ENCODE data around the gene TBRG4. TPM values are rescaled to one million over a fixed set of nuclear protein-coding genes. Genes with fewer than 3 reads are reported as not detected.
A peak's percentile ranks its signal among the peaks of the same experiment; 100 is the strongest.

TBRG4 gene
- total RNA-seq, 1 donor from 2014 or later: 35.9 TPM

Small RNA genes within 50 kb of the gene (small RNA-seq; reads per million reads assigned to genes)
- gene SNORA5A (ENCODE audit: low replicate concordance) (4.2 reads per million, percentile 91 among the genes with 10 or more reads in this experiment), gene SNORA5B (ENCODE audit: low replicate concordance) (not detected), gene SNORA5C (ENCODE audit: low replicate concordance) (38.8 reads per million, percentile 96 among the genes with 10 or more reads in this experiment)

Other genes with a start within 250 kb of the TBRG4 start
- 37.6 TPM for gene PURB, start 226.2 kb downstream of the TBRG4 start, total RNA-seq
- gene MYO1G, start 132.7 kb downstream of the TBRG4 start, total RNA-seq: 0.25 TPM
- 19.4 TPM for gene CCM2, start 111.5 kb downstream of the TBRG4 start, total RNA-seq
- 8.9 TPM for gene NACAD, start 22.7 kb downstream of the TBRG4 start, total RNA-seq
- 6.1 TPM for gene RAMP3, start 46.1 kb upstream of the TBRG4 start, total RNA-seq